ENCODE measurements around the gene MRPL51.

MRPL51 gene

GRCh38 chr12:6523708-6524107, 30.6 kb upstream of the MRPL51 start:
- no peak for TF ChIP-seq EGR1 (IDR thresholded peaks at IDR 0.05)

- TF ChIP-seq EGR1 (IDR thresholded peaks at IDR 0.05) (no peak), CEBPB (IDR thresholded peaks at IDR 0.05) (no peak), YY1 (IDR thresholded peaks at IDR 0.05; ENCODE audit: low read depth) (no peak), ZBTB7A (IDR thresholded peaks at IDR 0.05; ENCODE audit: low read depth) (no peak), TCF12 (IDR thresholded peaks at IDR 0.05; ENCODE audit: low read depth) (no peak), MAX (IDR thresholded peaks at IDR 0.05) (no peak), USF1 (IDR thresholded peaks at IDR 0.05) (no peak), TAF1 (IDR thresholded peaks at IDR 0.05; ENCODE audit: low read depth) (no peak)
Measured at GRCh38 chr12:6522193-6522592, 29.1 kb upstream of the MRPL51 start.

- TF ChIP-seq CREB1 (IDR thresholded peaks at IDR 0.05; ENCODE audit: low read depth) = no peak
- no peak for TF ChIP-seq NFIC (IDR thresholded peaks at IDR 0.05)
- no peak for TF ChIP-seq EGR1 (IDR thresholded peaks at IDR 0.05)
- TF ChIP-seq TAF1 (IDR thresholded peaks at IDR 0.05; ENCODE audit: low read depth) = no peak
- TF ChIP-seq YY1 (IDR thresholded peaks at IDR 0.05; ENCODE audit: low read depth) = no peak
- no peak for TF ChIP-seq TEAD4 (IDR thresholded peaks at IDR 0.05)
- no peak for TF ChIP-seq USF1 (IDR thresholded peaks at IDR 0.05)
- TF ChIP-seq CEBPB (IDR thresholded peaks at IDR 0.05) = no peak
- TF ChIP-seq REST (IDR thresholded peaks at IDR 0.05; ENCODE audit: low read depth) = no peak
- TF ChIP-seq MAX (IDR thresholded peaks at IDR 0.05) = no peak
- no peak for TF ChIP-seq RAD21 (IDR thresholded peaks at IDR 0.05; ENCODE audit: low read depth)
- no peak for TF ChIP-seq FOXM1 (IDR thresholded peaks at IDR 0.05; ENCODE audit: borderline replicate concordance, low read depth)
- TF ChIP-seq TCF12 (IDR thresholded peaks at IDR 0.05; ENCODE audit: low read depth) = no peak
- TF ChIP-seq EP300 (IDR thresholded peaks at IDR 0.05; ENCODE audit: borderline replicate concordance) = no peak
- no peak for TF ChIP-seq ZBTB7A (IDR thresholded peaks at IDR 0.05; ENCODE audit: low read depth)
Measured at GRCh38 chr12:6520186-6520585, 27.1 kb upstream of the MRPL51 start.

GRCh38 chr12:6508087-6508486, 15.0 kb upstream of the MRPL51 start:
- TF ChIP-seq NFIC (IDR thresholded peaks at IDR 0.05) (no peak), TEAD4 (IDR thresholded peaks at IDR 0.05) (no peak), EGR1 (IDR thresholded peaks at IDR 0.05) (no peak), RAD21 (IDR thresholded peaks at IDR 0.05; ENCODE audit: low read depth) (no peak), YY1 (IDR thresholded peaks at IDR 0.05; ENCODE audit: low read depth) (no peak), USF1 (IDR thresholded peaks at IDR 0.05) (no peak), FOXM1 (IDR thresholded peaks at IDR 0.05; ENCODE audit: borderline replicate concordance, low read depth) (no peak), TCF12 (IDR thresholded peaks at IDR 0.05; ENCODE audit: low read depth) (no peak), EP300 (IDR thresholded peaks at IDR 0.05; ENCODE audit: borderline replicate concordance) (no peak), CEBPB (IDR thresholded peaks at IDR 0.05) (no peak)

- TF ChIP-seq EP300 (IDR thresholded peaks at IDR 0.05; ENCODE audit: borderline replicate concordance) (0 out of 2 replicates have a peak, but pooled peaks have one; percentile 13), NFIC (IDR thresholded peaks at IDR 0.05) (no peak), CEBPB (IDR thresholded peaks at IDR 0.05) (peak; percentile 39; the same call in 1 of the 2 replicates), TEAD4 (IDR thresholded peaks at IDR 0.05) (no peak)
Measured at GRCh38 chr12:6507102-6507998, 14.3 kb upstream of the MRPL51 start.

GRCh38 chr12:6500466-6500865, 7.4 kb upstream of the MRPL51 start:
- TF ChIP-seq TAF1 (IDR thresholded peaks at IDR 0.05; ENCODE audit: low read depth) (no peak), NFIC (IDR thresholded peaks at IDR 0.05) (no peak), CREB1 (IDR thresholded peaks at IDR 0.05; ENCODE audit: low read depth) (no peak), TEAD4 (IDR thresholded peaks at IDR 0.05) (no peak), YY1 (IDR thresholded peaks at IDR 0.05; ENCODE audit: low read depth) (no peak), REST (IDR thresholded peaks at IDR 0.05; ENCODE audit: low read depth) (no peak)

Data from Ishikawa (cell line).